Omental fat pad (tissue), 4 donors: Measurements from ENCODE around the gene GOLGA3. TPM values are rescaled to one million over a fixed set of nuclear protein-coding genes. Genes with fewer than 3 reads are reported as not detected.

Source experiments
- ATAC-seq: fragments of 150-250 bp; one replicate; pipeline ENCODE4 v1.9.1; 2016; ENCODE audit warnings: mild to moderate bottlenecking, moderate library complexity; ENCODE audit not compliant: low FRiP score
- DNase-seq: peaks from one replicate; pipeline ENCODE4 v3.0.0-alpha.2; 2019; ENCODE audit warnings: low spot score
- total RNA-seq, 4 donors: library from RNA; depleted of rRNA; stranded (reverse); fragments of >200 nt; gene quantifications; one replicate each; pipeline ENCODE4 v1.1.0, GENCODE V29; 2016
- TF ChIP-seq, protein P1 (sequence below), 3 donors: fragments of 450-650 bp; IDR thresholded peaks; one replicate each; pipeline ENCODE4 v1.5.1; 2016 to 2017; ENCODE audit warnings: antibody characterized with exemption in 3 of 3, mild to moderate bottlenecking in 3 of 3, moderate library complexity in 2 of 3

GOLGA3 gene
- total RNA-seq, 4 donors from 2014 or later: 55.0 to 136 (median 72.5) TPM

DNA sequence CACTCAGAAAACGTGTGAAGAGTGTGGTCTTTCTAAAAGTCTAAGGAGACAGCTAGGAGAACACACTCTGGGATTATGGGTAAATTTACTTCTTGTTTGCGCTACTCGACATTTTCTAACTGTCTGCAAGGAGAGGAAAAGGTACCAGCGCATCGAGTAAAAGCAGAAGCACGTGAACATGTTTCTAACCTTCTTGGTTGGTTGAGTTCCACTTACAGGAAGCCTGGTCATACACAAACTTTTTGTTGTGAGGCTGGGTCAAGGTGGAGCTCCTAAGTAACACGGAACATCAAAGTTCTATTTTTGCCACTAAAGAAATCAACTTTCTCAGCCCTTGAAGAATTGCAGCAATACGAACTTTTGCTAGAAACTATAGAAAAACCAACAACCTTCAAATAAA lies 87.0 kb downstream of the GOLGA3 start:
- DNase-seq: no peak
- TF ChIP-seq, protein P1, sequence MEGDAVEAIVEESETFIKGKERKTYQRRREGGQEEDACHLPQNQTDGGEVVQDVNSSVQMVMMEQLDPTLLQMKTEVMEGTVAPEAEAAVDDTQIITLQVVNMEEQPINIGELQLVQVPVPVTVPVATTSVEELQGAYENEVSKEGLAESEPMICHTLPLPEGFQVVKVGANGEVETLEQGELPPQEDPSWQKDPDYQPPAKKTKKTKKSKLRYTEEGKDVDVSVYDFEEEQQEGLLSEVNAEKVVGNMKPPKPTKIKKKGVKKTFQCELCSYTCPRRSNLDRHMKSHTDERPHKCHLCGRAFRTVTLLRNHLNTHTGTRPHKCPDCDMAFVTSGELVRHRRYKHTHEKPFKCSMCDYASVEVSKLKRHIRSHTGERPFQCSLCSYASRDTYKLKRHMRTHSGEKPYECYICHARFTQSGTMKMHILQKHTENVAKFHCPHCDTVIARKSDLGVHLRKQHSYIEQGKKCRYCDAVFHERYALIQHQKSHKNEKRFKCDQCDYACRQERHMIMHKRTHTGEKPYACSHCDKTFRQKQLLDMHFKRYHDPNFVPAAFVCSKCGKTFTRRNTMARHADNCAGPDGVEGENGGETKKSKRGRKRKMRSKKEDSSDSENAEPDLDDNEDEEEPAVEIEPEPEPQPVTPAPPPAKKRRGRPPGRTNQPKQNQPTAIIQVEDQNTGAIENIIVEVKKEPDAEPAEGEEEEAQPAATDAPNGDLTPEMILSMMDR (IDR thresholded peaks at IDR 0.05): no peak
- no peak for ATAC-seq

DNA sequence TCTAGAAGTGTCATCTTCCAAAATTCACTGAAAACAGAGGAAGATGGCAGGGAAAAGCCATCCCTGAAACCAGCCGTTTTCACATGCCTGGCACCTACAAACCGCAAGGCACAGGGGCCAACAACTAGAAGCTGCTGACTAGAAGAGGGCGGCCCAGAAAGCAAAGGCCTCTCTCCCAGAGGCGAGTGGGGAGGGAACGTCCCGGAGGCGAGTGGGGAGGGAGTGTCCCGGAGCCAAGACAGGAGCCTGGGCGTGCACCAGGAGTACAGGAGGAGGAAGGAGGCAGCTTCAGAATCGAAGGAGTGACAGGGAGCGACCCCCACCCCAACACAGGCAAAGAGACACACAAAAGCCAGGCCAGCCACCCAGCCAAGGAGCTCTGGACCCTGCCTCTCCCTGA lies 88.0 kb downstream of the GOLGA3 start:
- no peak for DNase-seq
- ATAC-seq: no peak
- TF ChIP-seq, protein P1 (IDR thresholded peaks at IDR 0.05): no peak

DNA sequence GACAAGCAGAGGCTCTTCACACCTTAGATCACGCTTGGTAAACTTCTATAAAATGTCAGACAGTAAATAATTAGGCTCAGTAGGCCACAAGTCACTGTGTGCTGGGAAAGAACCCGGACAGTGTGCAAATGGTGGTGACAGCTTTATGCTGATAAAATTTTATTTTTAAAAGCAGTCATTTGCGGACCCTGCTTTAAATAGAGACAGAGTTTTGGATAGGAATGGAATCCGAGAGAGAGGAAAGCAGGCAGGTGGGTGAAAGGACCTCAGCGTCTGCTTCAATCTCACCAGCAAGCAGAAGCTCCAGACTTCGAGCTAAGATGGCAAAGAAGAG lies 88.4 kb downstream of the GOLGA3 start:
- no peak for ATAC-seq
- no peak for DNase-seq
- TF ChIP-seq, protein P1 (IDR thresholded peaks at IDR 0.05): no peak

- TF ChIP-seq, protein P1 (IDR thresholded peaks at IDR 0.05): no peak
- no peak for DNase-seq
- no peak for ATAC-seq
These were observed 88.9 kb downstream of the GOLGA3 start for GRCh38 chr12:132739600-132740312.

DNA sequence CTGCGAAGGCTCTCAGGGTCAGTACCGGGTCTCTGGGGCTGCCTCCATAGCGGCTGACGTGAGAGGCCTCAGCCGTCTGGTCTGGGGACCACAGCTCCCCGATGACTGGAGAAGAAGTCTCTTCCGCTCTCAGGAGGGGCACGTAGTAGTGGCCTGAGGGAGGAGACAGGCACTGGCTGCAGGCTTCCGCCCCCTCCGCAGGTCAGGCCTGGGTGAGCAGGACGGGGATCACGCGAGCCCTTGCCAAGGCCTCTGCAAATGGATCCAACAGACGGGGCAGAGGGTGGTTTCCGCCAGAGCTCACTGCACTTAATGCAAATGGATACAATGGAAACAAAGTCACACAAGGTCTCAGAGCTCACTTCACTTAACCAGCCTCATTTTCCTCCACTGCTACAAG lies 91.8 kb downstream of the GOLGA3 start:
- DNase-seq (no peak), ATAC-seq (no peak)
- TF ChIP-seq, protein P1 (IDR thresholded peaks at IDR 0.05): no peak

GRCh38 chr12:132736378-132736777 lies 92.3 kb downstream of the GOLGA3 start:
- TF ChIP-seq, protein P1 (IDR thresholded peaks at IDR 0.05): no peak
- no peak for ATAC-seq
- no peak for DNase-seq

DNA sequence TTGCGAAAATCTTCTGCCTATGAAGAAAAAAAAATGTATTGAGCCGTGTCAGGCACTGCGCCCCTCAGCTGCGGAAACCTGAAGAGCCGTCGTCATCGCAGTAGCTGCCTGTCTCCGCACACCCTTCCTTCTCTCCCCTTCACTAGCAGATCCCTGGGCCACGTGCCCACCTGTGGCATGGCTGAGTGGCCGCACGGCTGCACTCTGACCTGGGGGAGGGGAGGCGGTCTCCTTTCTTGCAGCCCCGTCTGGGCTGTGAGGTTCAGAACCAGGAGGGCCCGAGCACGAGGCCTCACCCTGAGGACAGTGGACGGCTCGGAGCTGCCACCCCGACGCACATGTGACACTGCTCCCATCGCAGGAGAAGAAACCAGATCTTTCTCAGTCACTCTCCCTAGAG lies 93.2 kb downstream of the GOLGA3 start:
- TF ChIP-seq, protein P1 (IDR thresholded peaks at IDR 0.05): no peak
- DNase-seq (no peak), ATAC-seq (no peak)
